ENCODE measurements around the gene PKNOX1.
"Not testable (repeated sequence)": the region's sequence is repeated elsewhere in the genome, so short reads cannot be mapped to it uniquely, and the experiment has no call there.

PKNOX1 gene

GRCh38 chr21:42983869-42984268 is 9.5 kb downstream of the PKNOX1 start:
- DNase-seq (ENCODE audit: low read depth in 2 of 3, low spot score in 1 of 3), result no peak

- DNase-seq (ENCODE audit: low read depth in 2 of 3, low spot score in 1 of 3), result no peak
These were observed 11.9 kb downstream of the PKNOX1 start for GRCh38 chr21:42986125-42986783.

GRCh38 chr21:42988236-42988965 is 14.0 kb downstream of the PKNOX1 start:
- DNase-seq (ENCODE audit: low read depth in 2 of 3, low spot score in 1 of 3), result no peak

GRCh38 chr21:42989370-42989769 is 15.0 kb downstream of the PKNOX1 start:
- not testable (repeated sequence) for DNase-seq (ENCODE audit: low read depth in 2 of 3, low spot score in 1 of 3)

GRCh38 chr21:42989816-42990650 is 15.7 kb downstream of the PKNOX1 start:
- DNase-seq (ENCODE audit: low read depth in 2 of 3, low spot score in 1 of 3), result no peak

GRCh38 chr21:42991992-42992740 is 17.8 kb downstream of the PKNOX1 start:
- DNase-seq (ENCODE audit: low read depth in 2 of 3, low spot score in 1 of 3), result no peak

GRCh38 chr21:42993051-42993712 is 18.8 kb downstream of the PKNOX1 start:
- DNase-seq (ENCODE audit: low read depth in 2 of 3, low spot score in 1 of 3), result no peak

- no peak for DNase-seq (ENCODE audit: low read depth in 2 of 3, low spot score in 1 of 3)
These were observed 22.7 kb downstream of the PKNOX1 start for GRCh38 chr21:42997053-42997452.

- DNase-seq (ENCODE audit: low read depth in 2 of 3, low spot score in 1 of 3), result not testable (repeated sequence)
These were observed 23.6 kb downstream of the PKNOX1 start for GRCh38 chr21:42997983-42998382.

GRCh38 chr21:42999152-42999551 is 24.8 kb downstream of the PKNOX1 start:
- not testable (repeated sequence) for DNase-seq (ENCODE audit: low read depth in 2 of 3, low spot score in 1 of 3)

- DNase-seq (ENCODE audit: low read depth in 2 of 3, low spot score in 1 of 3), result not testable (repeated sequence)
These were observed 25.7 kb downstream of the PKNOX1 start for GRCh38 chr21:43000041-43000440.

- no peak for DNase-seq (ENCODE audit: low read depth in 2 of 3, low spot score in 1 of 3)
These were observed 27.0 kb downstream of the PKNOX1 start for GRCh38 chr21:43001316-43001715.

- no peak for DNase-seq (ENCODE audit: low read depth in 2 of 3, low spot score in 1 of 3)
These were observed 30.6 kb downstream of the PKNOX1 start for GRCh38 chr21:43004926-43005325.

- DNase-seq (ENCODE audit: low read depth in 2 of 3, low spot score in 1 of 3), result no peak
These were observed 31.3 kb downstream of the PKNOX1 start for GRCh38 chr21:43005635-43006034.

- not testable (repeated sequence) for DNase-seq (ENCODE audit: low read depth in 2 of 3, low spot score in 1 of 3)
These were observed 31.9 kb downstream of the PKNOX1 start for GRCh38 chr21:43006051-43006873.

- no peak for DNase-seq (ENCODE audit: low read depth in 2 of 3, low spot score in 1 of 3)
These were observed 32.5 kb downstream of the PKNOX1 start for GRCh38 chr21:43006874-43007208.

- DNase-seq (ENCODE audit: low read depth in 2 of 3, low spot score in 1 of 3), result no peak
These were observed 38.2 kb downstream of the PKNOX1 start for GRCh38 chr21:43012596-43012995.

GRCh38 chr21:43015906-43016540 is 41.7 kb downstream of the PKNOX1 start:
- no peak for DNase-seq (ENCODE audit: low read depth in 2 of 3, low spot score in 1 of 3)

- DNase-seq (ENCODE audit: low read depth in 2 of 3, low spot score in 1 of 3), result no peak
These were observed 42.4 kb downstream of the PKNOX1 start for GRCh38 chr21:43016728-43017127.
